Lung (tissue), 12 donors: Measurements from ENCODE around the gene OTULINL. TPM values are rescaled to one million over a fixed set of nuclear protein-coding genes. Genes with fewer than 3 reads are reported as not detected.

Experiments used
- ATAC-seq: fragments of 200-7000 bp; cut with Tn5 transposase; one replicate; pipeline ENCODE4 v1.9.1; 2020; ENCODE audit warnings: moderate number of reproducible peaks; ENCODE audit not compliant: insufficient read depth, low FRiP score
- DNase-seq, 3 donors: peaks; one replicate each; pipeline ENCODE4 v3.0.0-alpha.2; 2013 to 2017
- H3K27ac ChIP-seq, 2 donors: one replicate each; pipeline ENCODE4 v1.5.1; 2013; ENCODE audit warnings: mild to moderate bottlenecking in 2 of 2, moderate library complexity in 2 of 2, control low read depth in 1 of 2, inconsistent platforms in 1 of 2, low read depth in 1 of 2, low read length in 1 of 2
- H3K27me3 ChIP-seq, 3 donors: one replicate each; pipeline ENCODE4 v1.5.1; 2013; ENCODE audit warnings: low read length in 2 of 3; ENCODE audit not compliant: control insufficient read depth in 3 of 3, insufficient read depth in 3 of 3
- H3K36me3 ChIP-seq, 4 donors: one replicate each; pipeline ENCODE4 v1.5.1; 2013; ENCODE audit warnings: low read length in 4 of 4, mild to moderate bottlenecking in 1 of 4, moderate library complexity in 1 of 4; ENCODE audit not compliant: control insufficient read depth in 4 of 4, insufficient read depth in 4 of 4
- H3K4me1 ChIP-seq, 5 donors: one replicate each; pipeline ENCODE4 v1.5.1; 2013; ENCODE audit warnings: low read length in 5 of 5, mild to moderate bottlenecking in 2 of 5, moderate library complexity in 1 of 5; ENCODE audit not compliant: control insufficient read depth in 5 of 5, insufficient read depth in 5 of 5
- H3K4me3 ChIP-seq: one replicate; pipeline ENCODE4 v1.5.1; 2013; ENCODE audit warnings: mild to moderate bottlenecking, control low read depth, moderate library complexity
- H3K9ac ChIP-seq, 2 donors: one replicate each; pipeline ENCODE4 v1.5.1; 2013; ENCODE audit warnings: low read length in 2 of 2, control low read depth in 1 of 2; ENCODE audit not compliant: insufficient read depth in 1 of 2
- H3K9me3 ChIP-seq, 4 donors: one replicate each; pipeline ENCODE4 v1.5.1; 2013; ENCODE audit warnings: low read length in 3 of 4, mild to moderate bottlenecking in 1 of 4, moderate library complexity in 1 of 4; ENCODE audit not compliant: control insufficient read depth in 4 of 4, insufficient read depth in 3 of 4
- WGBS, 2 donors: extraction: QIAGEN DNeasy Blood & Tissue Kit; methylation state at CpG; one replicate each; pipeline ENCODE4 v1.1.7; 2013; 5-methylcytosine and 5-hydroxymethylcytosine counted together
- polyA plus RNA-seq, 2 donors: library from polyadenylated mRNA; stranded (reverse); fragments of 200-250 nt; gene quantifications; one replicate each; pipeline ENCODE4 v1.2.1, GENCODE V29; 2013
- total RNA-seq, 2 donors: library from RNA; depleted of rRNA in 1 of 2; stranded (reverse); fragments of >200 nt in 1 of 2; gene quantifications; one replicate each; pipeline ENCODE4 v1.2.1, GENCODE V29; 2014 to 2021
- TF ChIP-seq, protein P1 (sequence below): IDR thresholded peaks from 2 replicates; pipeline ENCODE4 v1.5.1; 2012; ENCODE audit warnings: mild to moderate bottlenecking; ENCODE audit errors: control extremely low read depth, extremely low read depth
- donor health status: control.
- donor health status: control.
- donor health status: Bipolar disorder and iron deficiency.
- donor health status: healthy.
- donor health status: DM: yes; HTN: yes; CAD: no.

Gene OTULINL
- total and polyA plus RNA-seq, 4 donors = 19.7 to 59.9 (median 30.0) TPM

DNA sequence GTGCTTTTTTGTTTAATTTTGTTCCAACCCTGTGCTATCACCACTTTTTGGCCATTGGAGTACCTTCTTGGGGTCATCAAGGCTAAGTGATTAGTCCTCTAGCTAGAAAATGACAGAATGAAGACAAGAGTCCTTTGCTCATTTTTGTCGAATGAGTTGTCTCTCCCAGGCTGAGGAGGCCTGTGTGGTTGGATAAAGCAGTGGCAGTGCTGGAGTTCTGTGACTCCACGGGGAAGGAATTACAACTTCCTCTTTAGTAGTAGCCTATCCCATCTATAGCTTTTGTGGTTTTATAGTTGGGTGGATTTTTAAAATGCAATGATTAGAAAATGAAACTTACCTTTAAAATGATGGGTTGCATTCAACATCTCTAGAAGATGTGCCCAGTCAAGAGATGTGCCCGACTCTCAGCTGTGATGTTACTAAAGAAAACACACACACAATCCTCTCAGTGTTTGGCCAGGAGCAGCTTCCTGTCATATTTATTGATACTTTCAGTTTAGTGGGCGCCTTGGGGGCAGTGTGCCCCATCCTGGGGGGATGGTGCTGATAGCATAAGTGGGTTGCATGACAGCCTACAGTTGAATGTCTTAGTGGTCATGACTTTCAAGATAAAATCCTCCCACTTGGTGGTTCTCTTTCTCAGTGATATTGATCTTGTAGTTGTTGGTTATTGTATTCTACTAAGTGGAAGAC, 11.9 kb downstream of the OTULINL start:
- H3K27ac ChIP-seq = no peak overlapping the region
- peaks cover 0 to 11% (median 0%) of the 10 kb centered on the region in 5 donors for H3K4me1 ChIP-seq

GRCh38 chr5:14594378-14595074, 12.9 kb downstream of the OTULINL start:
- Histone ChIP-seq H3K36me3 (no peaks in the 10 kb centered on the region), H3K27ac (peak overlapping the region in 1 of 2 donors; percentile 66), H3K4me3 (no peak overlapping the region), H3K4me1 (peaks cover 0 to 8% (median 0%) of the 10 kb centered on the region in 5 donors), H3K27me3 (no peaks in the 10 kb centered on the region), H3K9me3 (no peaks in the 10 kb centered on the region), H3K9ac (no peak overlapping the region)
- ATAC-seq = no peak
- WGBS, 2 donors = 55 to 57% methylated on average over 4 of the region's 4 CpGs
- TF ChIP-seq, protein P1, sequence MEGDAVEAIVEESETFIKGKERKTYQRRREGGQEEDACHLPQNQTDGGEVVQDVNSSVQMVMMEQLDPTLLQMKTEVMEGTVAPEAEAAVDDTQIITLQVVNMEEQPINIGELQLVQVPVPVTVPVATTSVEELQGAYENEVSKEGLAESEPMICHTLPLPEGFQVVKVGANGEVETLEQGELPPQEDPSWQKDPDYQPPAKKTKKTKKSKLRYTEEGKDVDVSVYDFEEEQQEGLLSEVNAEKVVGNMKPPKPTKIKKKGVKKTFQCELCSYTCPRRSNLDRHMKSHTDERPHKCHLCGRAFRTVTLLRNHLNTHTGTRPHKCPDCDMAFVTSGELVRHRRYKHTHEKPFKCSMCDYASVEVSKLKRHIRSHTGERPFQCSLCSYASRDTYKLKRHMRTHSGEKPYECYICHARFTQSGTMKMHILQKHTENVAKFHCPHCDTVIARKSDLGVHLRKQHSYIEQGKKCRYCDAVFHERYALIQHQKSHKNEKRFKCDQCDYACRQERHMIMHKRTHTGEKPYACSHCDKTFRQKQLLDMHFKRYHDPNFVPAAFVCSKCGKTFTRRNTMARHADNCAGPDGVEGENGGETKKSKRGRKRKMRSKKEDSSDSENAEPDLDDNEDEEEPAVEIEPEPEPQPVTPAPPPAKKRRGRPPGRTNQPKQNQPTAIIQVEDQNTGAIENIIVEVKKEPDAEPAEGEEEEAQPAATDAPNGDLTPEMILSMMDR = no peak
- no peak for DNase-seq

More for the DNA sequence above, 11.9 kb downstream of the OTULINL start:
- Histone ChIP-seq H3K9ac (no peak overlapping the region), H3K27me3 (no peaks in the 10 kb centered on the region), H3K4me3 (no peak overlapping the region), H3K9me3 (no peaks in the 10 kb centered on the region), H3K36me3 (no peaks in the 10 kb centered on the region)
- no peak for DNase-seq
- TF ChIP-seq, protein P1 = no peak
- no peak for ATAC-seq
- WGBS, 2 donors = 48 to 62% methylated on average over 4 of the region's 4 CpGs

GRCh38 chr5:14595189-14595588, 13.6 kb downstream of the OTULINL start:
- no peak overlapping the region for H3K27ac ChIP-seq
- no peaks in the 10 kb centered on the region for H3K9me3 ChIP-seq
- H3K36me3 ChIP-seq = no peaks in the 10 kb centered on the region
- no peak for DNase-seq
- H3K4me1 ChIP-seq = peaks cover 0 to 8% (median 0%) of the 10 kb centered on the region in 5 donors
- H3K4me3 ChIP-seq = no peak overlapping the region
- 32 to 50% methylated on average over 3 of the region's 3 CpGs for WGBS, 2 donors
- TF ChIP-seq, protein P1 = no peak
- no peaks in the 10 kb centered on the region for H3K27me3 ChIP-seq
- H3K9ac ChIP-seq = no peak overlapping the region
- peak; percentile 33 for ATAC-seq
